RWPE1 (cell line): ENCODE measurements around the gene ARIH2.
A peak's percentile ranks its signal among the peaks of the same experiment; 100 is the strongest.

ENCODE experiments used
- CTCF ChIA-PET: fragments of 350-600 bp; sonication (Branson Sonifier 250); formaldehyde crosslinking; extraction: SDS; loops from one replicate; lab custom pipeline; 2021; lab: Yijun Ruan, JAX
- POLR2A ChIA-PET: fragments of 400-600 bp; formaldehyde crosslinking; extraction: SDS; loops from one replicate; lab custom pipeline; 2020; ENCODE audit warnings: antibody characterized with exemption; ENCODE audit not compliant: low non-redundant PET; lab: Yijun Ruan, JAX
- DNase-seq: peaks from one replicate; pipeline ENCODE4 v3.0.0; 2012; ENCODE audit warnings: low spot score
- H3K27ac ChIP-seq: fragments of 450-650 bp; 2 replicates; pipeline ENCODE4 v1.5.1; 2017
- CTCF ChIP-seq: fragments of 450-650 bp; conservative IDR thresholded peaks from 2 replicates; pipeline ENCODE4 v1.5.1; 2017; ENCODE audit warnings: low read depth, mild to moderate bottlenecking

The ARIH2 gene

DNA sequence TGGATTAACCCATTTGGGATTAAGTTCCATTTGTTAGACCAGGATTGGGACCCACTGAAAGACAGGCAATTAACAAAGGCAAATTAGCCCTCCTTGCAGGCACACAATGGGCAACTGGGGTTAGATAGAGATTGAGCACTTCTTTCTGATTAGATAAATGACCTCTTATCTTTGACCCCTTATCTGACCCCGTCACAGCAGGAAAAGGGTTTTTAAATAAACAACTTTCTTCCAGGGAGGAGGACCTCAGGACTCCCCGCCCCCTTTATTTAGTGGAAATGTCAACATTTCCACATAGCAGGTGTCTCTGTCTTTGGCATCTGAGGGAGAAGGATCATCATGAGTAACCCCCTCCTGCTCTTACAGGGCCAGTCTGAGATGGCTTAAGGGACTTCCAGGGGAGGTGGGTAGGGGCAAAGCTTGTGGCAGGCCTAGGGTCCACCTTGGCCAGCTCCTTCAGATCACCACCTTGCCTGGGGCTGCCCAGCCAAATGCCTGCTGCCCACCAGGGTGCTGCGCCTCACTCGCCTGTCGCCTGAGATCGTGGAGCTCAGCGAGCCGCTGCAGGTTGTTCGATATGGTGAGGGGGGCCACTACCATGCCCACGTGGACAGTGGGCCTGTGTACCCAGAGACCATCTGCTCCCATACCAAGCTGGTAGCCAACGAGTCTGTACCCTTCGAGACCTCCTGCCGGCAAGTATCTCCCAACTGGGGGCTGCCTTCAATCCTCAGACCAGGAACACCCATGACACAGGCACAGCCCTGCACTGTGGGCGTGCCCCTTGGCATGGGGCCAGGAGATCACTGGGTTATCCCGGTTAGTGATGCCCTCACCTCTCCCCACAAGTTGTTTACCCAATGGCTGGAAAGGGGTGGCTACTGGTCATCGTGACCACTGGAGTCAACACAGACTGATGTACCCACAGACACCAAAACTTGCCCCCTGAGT, 86.0 kb downstream of the ARIH2 start:
- no peak for TF ChIP-seq CTCF
- ChIA-PET POLR2A (interaction anchor here (0.7 kb wide), 1 partner anchor 18 kb away, joined by 5 read pairs; the partner anchor contains the start of gene NDUFAF3), CTCF (interaction anchor here (0.5 kb wide), 1 partner anchor 16 kb away, joined by 3 read pairs; no protein-coding TSS in a partner anchor)
- H3K27ac ChIP-seq: peak overlapping the region; percentile 97
- DNase-seq: no peak

DNA sequence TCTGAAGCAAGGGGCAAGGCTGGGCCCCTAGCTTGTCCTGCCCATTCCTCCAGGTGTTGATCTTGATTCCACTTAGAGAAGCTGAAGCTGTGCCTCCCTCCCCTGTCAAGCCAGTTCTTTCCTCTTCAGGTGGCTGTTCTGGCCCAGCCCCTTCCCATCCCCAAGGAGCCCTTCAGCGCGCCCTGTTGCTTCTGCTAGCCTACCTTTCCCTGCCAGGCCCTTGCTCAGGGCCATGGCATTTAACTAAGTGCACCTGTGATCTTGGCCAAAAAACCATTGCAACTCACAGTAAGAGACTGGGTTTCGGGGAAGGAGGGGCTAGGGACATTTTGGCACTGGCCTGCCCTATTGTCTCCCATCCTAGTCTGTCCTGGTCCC, 86.7 kb downstream of the ARIH2 start:
- POLR2A ChIA-PET: no interaction called here
- TF ChIP-seq CTCF: no peak
- H3K27ac ChIP-seq: peak overlapping the region; percentile 97
- CTCF ChIA-PET: no interaction called here
- no peak for DNase-seq

DNA sequence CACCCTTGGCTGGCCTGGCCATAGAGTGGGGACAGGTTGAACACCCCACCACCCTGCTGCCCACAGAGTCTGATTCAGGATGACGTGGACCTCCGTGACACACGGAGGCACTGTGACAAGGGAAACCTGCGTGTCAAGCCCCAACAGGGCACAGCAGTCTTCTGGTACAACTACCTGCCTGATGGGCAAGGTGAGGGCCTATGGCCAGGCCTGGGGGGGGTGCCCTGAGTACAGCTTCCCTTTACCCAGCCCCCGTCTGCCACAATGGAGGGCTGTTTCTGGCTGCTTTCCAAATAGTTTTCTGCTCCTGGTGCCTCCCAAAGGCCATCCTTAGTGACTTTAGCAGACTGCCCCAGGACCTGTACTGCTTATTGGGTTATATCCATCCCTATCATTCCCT, 87.4 kb downstream of the ARIH2 start:
- H3K27ac ChIP-seq: peak overlapping the region; percentile 97
- ChIA-PET CTCF (interaction anchor here (1.3 kb wide), 1 partner anchor 16 kb away, joined by 3 read pairs; the partner anchor contains the start of gene P4HTM), POLR2A (no interaction called here)
- DNase-seq: no peak
- no peak for TF ChIP-seq CTCF

DNA sequence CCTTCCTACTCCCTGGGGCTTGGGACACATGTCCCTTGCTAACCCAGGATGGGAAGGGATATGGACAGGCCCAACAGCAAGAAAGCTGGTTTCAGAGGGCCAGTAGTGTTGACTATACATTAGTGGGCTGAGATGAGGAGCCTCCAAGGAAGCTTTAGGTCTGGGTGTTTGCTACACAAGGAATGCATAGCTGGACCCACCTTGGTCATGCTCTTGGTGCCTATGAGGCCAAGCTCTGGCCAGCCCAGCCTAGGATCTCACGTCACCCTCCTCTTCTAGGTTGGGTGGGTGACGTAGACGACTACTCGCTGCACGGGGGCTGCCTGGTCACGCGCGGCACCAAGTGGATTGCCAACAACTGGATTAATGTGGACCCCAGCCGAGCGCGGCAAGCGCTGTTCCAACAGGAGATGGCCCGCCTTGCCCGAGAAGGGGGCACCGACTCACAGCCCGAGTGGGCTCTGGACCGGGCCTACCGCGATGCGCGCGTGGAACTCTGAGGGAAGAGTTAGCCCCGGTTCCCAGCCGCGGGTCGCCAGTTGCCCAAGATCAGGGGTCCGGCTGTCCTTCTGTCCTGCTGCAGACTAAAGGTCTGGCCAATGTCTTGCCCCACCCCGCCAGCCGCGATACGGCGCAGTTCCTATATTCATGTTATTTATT, 87.9 kb downstream of the ARIH2 start:
- peak overlapping the region; percentile 97 for H3K27ac ChIP-seq
- DNase-seq: no peak
- no peak for TF ChIP-seq CTCF
- CTCF ChIA-PET: interaction anchor here (0.6 to 1.3 kb wide), 5 partner anchors 17 to 179 kb away, joined by 3 to 5 read pairs (median 3); partner anchors contain the start of gene P4HTM
- POLR2A ChIA-PET: interaction anchor here (0.7 to 1.1 kb wide), 2 partner anchors 14 to 23 kb away, joined by 3 to 4 read pairs; partner anchors contain the start of gene IMPDH2

GRCh38 chr3:49007068-49007770, 88.6 kb downstream of the ARIH2 start, which contains the start of gene WDR6:
Gene WDR6, plus strand, starts transcription at chr3:49007391. Its CDS starts 41 bp downstream, at chr3:49007432.
- TF ChIP-seq CTCF: peak; percentile 48
- ChIA-PET POLR2A (interaction anchor here (0.5 to 1.1 kb wide), 5 partner anchors 13 to 459 kb away, joined by 3 to 4 read pairs (median 3); partner anchors contain the start of gene IMPDH2), CTCF (interaction anchor here (0.6 to 1.3 kb wide), 5 partner anchors 17 to 179 kb away, joined by 3 to 5 read pairs (median 3); partner anchors contain the start of gene P4HTM)
- DNase-seq: peak; percentile 92
- H3K27ac ChIP-seq: peak within 1 kb of the TSS; percentile 97
